K562 (cell line): Measurements from ENCODE around the gene SRPK2. TPM values are rescaled to one million over a fixed set of nuclear protein-coding genes. Genes with fewer than 3 reads are reported as not detected.
"Not testable (repeated sequence)": the region's sequence is repeated elsewhere in the genome, so short reads cannot be mapped to it uniquely, and the experiment has no call there.

Experiments used
- ATAC-seq: fragments of 200-7000 bp; cut with Tn5 transposase; 3 replicates; pipeline ENCODE4 v1.9.1; 2020; ENCODE audit warnings: moderate library complexity
- BruUV-seq: library from RNA; stranded (reverse); fragments of 400-500 nt; replicated peaks from 2 replicates; lab custom pipeline; 2021; lab: Mats Ljungman, UMichigan
- CTCF ChIA-PET: fragments of 300-600 bp; formaldehyde crosslinking; extraction: SDS; loops from one replicate; lab custom pipeline; 2021; ENCODE audit warnings: low intra/inter-chr PET ratio; lab: Yijun Ruan, JAX
- POLR2A ChIA-PET: fragments of 300-600, 350-650 bp; sonication (Branson Sonifier 250); formaldehyde crosslinking; extraction: SDS; loops from one replicate; lab custom pipeline; 2021; ENCODE audit warnings: antibody characterized with exemption, inconsistent platforms; lab: Yijun Ruan, JAX
- DNase-seq, 4 experiments: peaks; one replicate each; pipeline versions ENCODE4 v3.0.0 to v3.0.0-alpha.2; 2011 to 2018; ENCODE audit warnings: low spot score in 3 of 4, mixed read lengths in 3 of 4; ENCODE audit errors: extremely low read depth in 1 of 4
- FAIRE-seq: peaks from 2 replicates; lab custom pipeline; 2011; peaks lifted over from hg19 to GRCh38; lab: Jason Lieb, UNC
- H2AFZ ChIP-seq: 2 replicates; pipeline ENCODE4 v1.6.0; 2011; ENCODE audit warnings: low read depth, low read length, control low read depth, inconsistent platforms
- H3K27ac ChIP-seq: fragments of 200-600 bp; 3 replicates; pipeline ENCODE4 v1.8.0; 2011; ENCODE audit warnings: low read depth, mild to moderate bottlenecking, control low read depth, inconsistent platforms, low read length, moderate library complexity, mixed read lengths; ENCODE audit errors: extremely low read depth
- H3K27me3 ChIP-seq, 2 experiments: fragments of 300-600 bp in 1 of 2; 2 replicates in 1 of 2; 3 replicates in 1 of 2; pipeline versions ENCODE4 v1.6.0 to v1.8.0; 2011; ENCODE audit warnings: inconsistent platforms in 2 of 2, low read length in 2 of 2, mild to moderate bottlenecking in 1 of 2, mixed read lengths in 1 of 2, moderate library complexity in 1 of 2; ENCODE audit not compliant: control insufficient read depth in 2 of 2, insufficient read depth in 2 of 2
- H3K36me3 ChIP-seq: fragments of 300-600 bp; 3 replicates; pipeline ENCODE4 v1.8.0; 2011; ENCODE audit warnings: mild to moderate bottlenecking, low read length, inconsistent platforms; ENCODE audit not compliant: control insufficient read depth, insufficient read depth
- H3K4me1 ChIP-seq, 2 experiments: fragments of 200-600 bp in 1 of 2; replicated peaks in 1 of 2; 2 replicates in 1 of 2; 3 replicates in 1 of 2; pipeline versions ENCODE4 v1.5.1 to v1.8.0; 2011; ENCODE audit warnings: inconsistent platforms in 2 of 2, low read length in 2 of 2, mild to moderate bottlenecking in 1 of 2, mixed read lengths in 1 of 2, moderate library complexity in 1 of 2; ENCODE audit not compliant: control insufficient read depth in 2 of 2, insufficient read depth in 2 of 2
- H3K4me2 ChIP-seq: 2 replicates; pipeline ENCODE4 v1.6.1; 2011; ENCODE audit warnings: low read length, control low read depth, inconsistent platforms, mixed read lengths; ENCODE audit not compliant: insufficient read depth
- H3K4me3 ChIP-seq: fragments of 200-600 bp; sonication (generic), shearing (Covaris generic); 2 replicates; pipeline ENCODE4 v1.5.1; 2016; ENCODE audit warnings: control low read depth, inconsistent platforms
- H3K79me2 ChIP-seq: fragments of 200-600 bp; 3 replicates; pipeline ENCODE4 v1.8.0; 2011; ENCODE audit warnings: low read length, inconsistent platforms; ENCODE audit not compliant: control insufficient read depth, insufficient read depth
- H3K9ac ChIP-seq, 2 experiments: 2 replicates each; pipeline versions ENCODE4 v1.6.0 to v1.6.1; 2011; ENCODE audit warnings: low read depth in 2 of 2, low read length in 2 of 2, control low read depth in 1 of 2, inconsistent platforms in 1 of 2, mild to moderate bottlenecking in 1 of 2, mixed read lengths in 1 of 2; ENCODE audit not compliant: insufficient read depth in 1 of 2
- H3K9me1 ChIP-seq: one replicate; pipeline ENCODE4 v1.6.0; 2011; ENCODE audit warnings: inconsistent platforms, mild to moderate bottlenecking, low read length, moderate library complexity; ENCODE audit not compliant: control insufficient read depth, insufficient read depth
- H3K9me3 ChIP-seq: replicated peaks from 2 replicates; pipeline ENCODE4 v1.5.1; 2011; ENCODE audit warnings: low read depth, low read length, inconsistent platforms; ENCODE audit not compliant: control insufficient read depth, insufficient read depth
- H4K20me1 ChIP-seq: replicated peaks from 2 replicates; pipeline ENCODE4 v1.6.1; 2011; ENCODE audit warnings: low read length, inconsistent platforms, mixed read lengths; ENCODE audit not compliant: control insufficient read depth, insufficient read depth
- CBFA2T2 ChIP-seq: fragments of 450-650 bp; conservative IDR thresholded peaks from 2 replicates; pipeline ENCODE4 v1.6.1; 2017; ENCODE audit warnings: mild to moderate bottlenecking
- CREB3 ChIP-seq: fragments of 450-650 bp; conservative IDR thresholded peaks from 2 replicates; pipeline ENCODE4 v1.6.1; 2016; ENCODE audit warnings: missing genetic modification characterization, low read depth, mild to moderate bottlenecking, missing compliant biosample characterization, moderate library complexity
- DDX20 ChIP-seq: fragments of 450-650 bp; IDR thresholded peaks from 2 replicates; pipeline ENCODE4 v1.6.1; 2016; ENCODE audit warnings: missing genetic modification characterization, low read depth, mild to moderate bottlenecking, missing compliant biosample characterization, moderate library complexity
- DNMT1 ChIP-seq: fragments of 450-650 bp; IDR thresholded peaks from 2 replicates; pipeline ENCODE4 v1.6.1; 2016; ENCODE audit warnings: antibody characterized with exemption, mild to moderate bottlenecking
- EZH2 ChIP-seq: IDR thresholded peaks from 2 replicates; pipeline ENCODE4 v1.6.1; 2012; ENCODE audit warnings: low read depth, mild to moderate bottlenecking, inconsistent platforms, low read length, borderline replicate concordance
- HIVEP1 ChIP-seq: fragments of 250-450 bp; sonication (Bioruptor Pico); IDR thresholded peaks from 2 replicates; pipeline ENCODE4 v1.4.0; 2020; ENCODE audit warnings: mild to moderate bottlenecking
- HMGXB4 ChIP-seq: sonication (generic); formaldehyde crosslinking; IDR thresholded peaks from 2 replicates; pipeline ENCODE4 v1.8.1; 2023; ENCODE audit warnings: mild to moderate bottlenecking, missing genetic modification reagents
- RNF2 ChIP-seq: sonication (generic); IDR thresholded peaks from 2 replicates; pipeline ENCODE4 v1.6.1; 2016
- SPI1 ChIP-seq: IDR thresholded peaks from 2 replicates; pipeline ENCODE4 v1.6.1; 2011; ENCODE audit warnings: low read depth, low read length, control low read depth, borderline replicate concordance
- ZNF507 ChIP-seq: conservative IDR thresholded peaks from 2 replicates; pipeline ENCODE4 v1.6.1; 2017; ENCODE audit warnings: missing genetic modification characterization, missing compliant biosample characterization
- WGBS: fragments of 100-300 bp; shearing (Covaris generic); methylation state at CpG from one replicate; pipeline ENCODE4 v1.1.6; 2016; ENCODE audit warnings: low coverage, mixed read lengths; ENCODE audit not compliant: insufficient coverage; ENCODE audit errors: missing lambda C conversion rate; 5-methylcytosine and 5-hydroxymethylcytosine counted together
- in situ Hi-C: fragments of 300-500 bp; cut with MboI; formaldehyde crosslinking; loops from 4 replicates; pipeline ENCODE4 v1.15.0; 2018; ENCODE audit warnings: inconsistent platforms, mixed read lengths
- intact Hi-C: fragments of 100-400 bp; cut with micrococcal nuclease; formaldehyde crosslinking; loops from 2 replicates; pipeline ENCODE4 v1.14.2; 2022
- polyA plus RNA-seq, 8 experiments: library from polyadenylated mRNA; depleted of rRNA in 4 of 8; stranded (reverse) in 5 of 8; unstranded in 3 of 8; fragments of >200 nt; fragmentation: Nextera tagmentation in 2 of 8; fragmentation: Illumina TruSeq in 1 of 8; extraction: Ambion mirVana in 2 of 8; extraction: Trizol in 1 of 8; gene quantifications; 2 replicates each; pipeline versions ENCODE4 v1.2.1 to v1.2.3, GENCODE V29; 2011 to 2014; ENCODE audit warnings: inconsistent platforms in 1 of 8, missing spikeins in 1 of 8
- total RNA-seq, 7 experiments: library from RNA; depleted of rRNA in 6 of 7; stranded (reverse); fragments of >200 nt in 6 of 7; fragmentation: Illumina TruSeq in 2 of 7; extraction: Trizol in 2 of 7; gene quantifications; 2 replicates each; pipeline versions ENCODE4 v1.2.1 to v1.2.3, GENCODE V29; 2011 to 2021; ENCODE audit warnings: low replicate concordance in 1 of 7

SRPK2 gene
- total and polyA plus RNA-seq, 9 of the 15 experiments (the other 6 are each of a cell fraction or from before 2014, with no cell fraction given), result 21.5 to 44.7 (median 33.3) TPM

GRCh38 chr7:105413887-105414437 is 25.2 kb upstream of the SRPK2 start (continued):
- TF ChIP-seq DNMT1 (no peak), CREB3 (no peak), RNF2 (no peak), HMGXB4 (CRISPR knock-in tag) (no peak), SPI1 (no peak), HIVEP1 (CRISPR knock-in tag) (no peak), DDX20 (tag) (no peak), ZNF507 (tag) (no peak), EZH2 (no peak), CBFA2T2 (no peak)

GRCh38 chr7:105410774-105411173 is 22.1 kb upstream of the SRPK2 start:
- H2AFZ ChIP-seq, H4K20me1 ChIP-seq, BruUV-seq, ATAC-seq, H3K4me3 ChIP-seq, intact Hi-C loops, H3K27ac ChIP-seq, H3K4me1 ChIP-seq, H3K9me3 ChIP-seq, CTCF ChIA-PET, FAIRE-seq, in situ Hi-C loops, H3K79me2 ChIP-seq, H3K9ac ChIP-seq, H3K36me3 ChIP-seq, H3K27me3 ChIP-seq, H3K9me1 ChIP-seq, POLR2A ChIA-PET, H3K4me2 ChIP-seq, DNase-seq: not testable (repeated sequence)
- WGBS, result 68% methylated on average over 11 of the region's 36 CpGs
